WTC11 (cell line): ENCODE results near the gene TTLL4.

Source experiments
- CREB1 ChIP-seq: sonication (generic); formaldehyde crosslinking; IDR thresholded peaks from 2 replicates; pipeline ENCODE4 v1.8.0; 2023; ENCODE audit warnings: mild to moderate bottlenecking, missing genetic modification reagents
- CTCF ChIP-seq: fragments of 200-600 bp; IDR thresholded peaks from 2 replicates; pipeline ENCODE4 v1.8.0; 2022; ENCODE audit warnings: antibody characterized with exemption
- ESRRA ChIP-seq: sonication (generic); formaldehyde crosslinking; IDR thresholded peaks from 2 replicates; pipeline ENCODE4 v1.8.1; 2022; ENCODE audit warnings: mild to moderate bottlenecking, missing genetic modification reagents, borderline replicate concordance
- FOXJ3 ChIP-seq: sonication (generic); formaldehyde crosslinking; IDR thresholded peaks from 2 replicates; pipeline ENCODE4 v1.9.0; 2021; ENCODE audit warnings: missing genetic modification reagents, mild to moderate bottlenecking, borderline replicate concordance
- KAT7 ChIP-seq: sonication (generic); formaldehyde crosslinking; IDR thresholded peaks from 2 replicates; pipeline ENCODE4 v1.8.1; 2023; ENCODE audit warnings: missing genetic modification reagents, mild to moderate bottlenecking, borderline replicate concordance
- NR3C1 ChIP-seq: sonication (generic); formaldehyde crosslinking; conservative IDR thresholded peaks from 2 replicates; pipeline ENCODE4 v1.8.1; 2023; ENCODE audit warnings: low read depth, mild to moderate bottlenecking, missing genetic modification reagents
- PRDM15 ChIP-seq: sonication (generic); formaldehyde crosslinking; IDR thresholded peaks from 2 replicates; pipeline ENCODE4 v1.8.0; 2022; ENCODE audit warnings: missing genetic modification reagents
- USF2 ChIP-seq: sonication (generic); formaldehyde crosslinking; IDR thresholded peaks from 2 replicates; pipeline ENCODE4 v1.8.1; 2023; ENCODE audit warnings: mild to moderate bottlenecking, missing genetic modification reagents, moderate library complexity
- ZNF416 ChIP-seq: fragments of 250-450 bp; sonication (Bioruptor Pico); IDR thresholded peaks from 2 replicates; pipeline ENCODE4 v1.9.0; 2021; ENCODE audit warnings: mild to moderate bottlenecking, inconsistent platforms
- ZNF423 ChIP-seq: fragments of 250-450 bp; sonication (Bioruptor Pico); IDR thresholded peaks from 2 replicates; pipeline ENCODE4 v2.1.2; 2022; ENCODE audit warnings: mild to moderate bottlenecking, moderate library complexity
- ZSCAN18 ChIP-seq: fragments of 250-450 bp; sonication (Bioruptor Pico); IDR thresholded peaks from 2 replicates; pipeline ENCODE4 v2.1.2; 2022; ENCODE audit warnings: mild to moderate bottlenecking, moderate library complexity

- TF ChIP-seq CTCF (no peak), FOXJ3 (no peak), KAT7 (CRISPR knock-in tag) (no peak), ESRRA (no peak), NR3C1 (CRISPR knock-in tag) (no peak), ZNF416 (no peak), CREB1 (CRISPR knock-in tag) (no peak), USF2 (CRISPR knock-in tag) (no peak), ZSCAN18 (CRISPR knock-in tag) (no peak), PRDM15 (CRISPR knock-in tag) (no peak), ZNF423 (CRISPR knock-in tag) (no peak)
Observed at GRCh38 chr2:218664653-218665052, 46.0 kb upstream of the TTLL4 start.
